GM12878 (cell line): Measurements from ENCODE around the gene EBLN2. TPM values are rescaled to one million over a fixed set of nuclear protein-coding genes. Genes with fewer than 3 reads are reported as not detected.

Source experiments
- ATAC-seq: fragments of 200-7000 bp; cut with Tn5 transposase; 3 replicates; pipeline ENCODE4 v1.9.1; 2020; ENCODE audit warnings: mild to moderate bottlenecking, moderate library complexity
- BruUV-seq: library from RNA; stranded (reverse); fragments of 400-500 nt; replicated peaks from 2 replicates; lab custom pipeline; 2021; lab: Mats Ljungman, UMichigan
- CTCF ChIA-PET: fragments of 300-600 bp; sonication (Branson Sonifier 250); formaldehyde crosslinking; extraction: SDS; loops from one replicate; lab custom pipeline; 2021; ENCODE audit warnings: inconsistent platforms; lab: Yijun Ruan, JAX
- POLR2A ChIA-PET: fragments of 350-600 bp; formaldehyde crosslinking; extraction: SDS; loops from one replicate; lab custom pipeline; 2021; ENCODE audit warnings: inconsistent platforms; lab: Charles Lee
- RAD21 ChIA-PET: fragments of 300-600 bp; sonication (Branson Sonifier 250); formaldehyde crosslinking; loops from one replicate; lab custom pipeline; 2023; ENCODE audit warnings: antibody characterized with exemption; ENCODE audit not compliant: unreplicated experiment; lab: Charles Lee
- SMC1A ChIA-PET: fragments of 300-600 bp; sonication (Branson Sonifier 250); formaldehyde crosslinking; loops from one replicate; lab custom pipeline; 2023; ENCODE audit not compliant: unreplicated experiment, uncharacterized antibody; lab: Charles Lee
- DNase-seq: peaks from one replicate; pipeline ENCODE4 v3.0.0-alpha.2; 2011; ENCODE audit warnings: low read depth, low spot score
- FAIRE-seq: peaks from 3 replicates; lab custom pipeline; 2011; peaks lifted over from hg19 to GRCh38; lab: Jason Lieb, UNC
- H2AFZ ChIP-seq: 2 replicates; pipeline ENCODE4 v1.6.0; 2011; ENCODE audit warnings: low read depth, low read length, control low read depth; ENCODE audit not compliant: control insufficient read depth
- H3K27ac ChIP-seq: 2 replicates; pipeline ENCODE4 v1.5.1; 2011; ENCODE audit warnings: control low read depth; ENCODE audit not compliant: control insufficient read depth, insufficient read depth
- H3K27me3 ChIP-seq, 2 experiments: replicated peaks in 1 of 2; 2 replicates each; pipeline versions ENCODE4 v1.6.0 to v1.6.1; 2011; ENCODE audit warnings: low read length in 1 of 2; ENCODE audit not compliant: control insufficient read depth in 2 of 2, insufficient read depth in 2 of 2
- H3K36me3 ChIP-seq, 2 experiments: 2 replicates each; pipeline ENCODE4 v1.5.1; 2011; ENCODE audit warnings: low read length in 1 of 2; ENCODE audit not compliant: control insufficient read depth in 2 of 2, insufficient read depth in 2 of 2
- H3K4me1 ChIP-seq: 2 replicates; pipeline ENCODE4 v1.6.1; 2011; ENCODE audit warnings: mild to moderate bottlenecking, low read length, moderate library complexity, mixed read lengths; ENCODE audit not compliant: control insufficient read depth, insufficient read depth
- H3K4me2 ChIP-seq: 2 replicates; pipeline ENCODE4 v1.6.0; 2011; ENCODE audit warnings: control low read depth; ENCODE audit not compliant: control insufficient read depth, insufficient read depth
- H3K4me3 ChIP-seq: fragments of 200-600 bp; sonication (generic); 2 replicates; pipeline ENCODE4 v1.5.1; 2016
- H3K79me2 ChIP-seq: 2 replicates; pipeline ENCODE4 v1.6.0; 2011; ENCODE audit warnings: low read length; ENCODE audit not compliant: control insufficient read depth, insufficient read depth
- H3K9ac ChIP-seq: 2 replicates; pipeline ENCODE4 v1.8.0; 2011; ENCODE audit warnings: low read length, control low read depth, mixed read lengths; ENCODE audit not compliant: control insufficient read depth, insufficient read depth
- H3K9me3 ChIP-seq: replicated peaks from 3 replicates; pipeline ENCODE4 v1.5.1; 2011; ENCODE audit warnings: mild to moderate bottlenecking, low read length; ENCODE audit not compliant: control insufficient read depth, insufficient read depth
- H4K20me1 ChIP-seq: 2 replicates; pipeline ENCODE4 v1.6.0; 2011; ENCODE audit not compliant: control insufficient read depth, insufficient read depth
- ASH2L ChIP-seq: fragments of 300-600, 200-600 bp; sonication (generic); IDR thresholded peaks from 2 replicates; pipeline ENCODE4 v1.6.1; 2017; ENCODE audit warnings: low read depth, mild to moderate bottlenecking, borderline replicate concordance
- BCL11A ChIP-seq: IDR thresholded peaks from 2 replicates; pipeline ENCODE4 v1.6.1; 2011; ENCODE audit warnings: low read depth, low read length
- BMI1 ChIP-seq: fragments of 450-650 bp; IDR thresholded peaks from 2 replicates; pipeline ENCODE4 v1.6.1; 2016; ENCODE audit warnings: mild to moderate bottlenecking, moderate library complexity, borderline replicate concordance
- FOXK2 ChIP-seq: fragments of 450-650 bp; IDR thresholded peaks from 2 replicates; pipeline ENCODE4 v1.6.1; 2017; ENCODE audit warnings: mild to moderate bottlenecking, moderate library complexity
- GATAD2B ChIP-seq: fragments of 450-650 bp; conservative IDR thresholded peaks from 2 replicates; pipeline ENCODE4 v1.6.1; 2017; ENCODE audit warnings: low read depth, mild to moderate bottlenecking, moderate library complexity
- HDGF ChIP-seq: fragments of 450-650 bp; IDR thresholded peaks from 2 replicates; pipeline ENCODE4 v1.6.1; 2016; ENCODE audit warnings: antibody characterized with exemption
- NFYA ChIP-seq: IDR thresholded peaks from 2 replicates; pipeline ENCODE4 v1.6.1; 2011; ENCODE audit warnings: low read depth, mild to moderate bottlenecking, low read length, improper control_type of control experiment, borderline replicate concordance
- SMAD5 ChIP-seq: IDR thresholded peaks from 2 replicates; pipeline ENCODE4 v1.6.1; 2016; ENCODE audit warnings: antibody characterized with exemption, low read depth
- SUZ12 ChIP-seq: fragments of 200-600 bp; sonication (generic); IDR thresholded peaks from one replicate; pipeline ENCODE4 v1.6.1; 2018; ENCODE audit warnings: antibody characterized with exemption, mild to moderate bottlenecking; ENCODE audit not compliant: unreplicated experiment
- ZBED1 ChIP-seq: IDR thresholded peaks from 2 replicates; pipeline ENCODE4 v1.6.1; 2016; ENCODE audit warnings: borderline replicate concordance
- ZZZ3 ChIP-seq: IDR thresholded peaks from 2 replicates; pipeline ENCODE4 v1.6.1; 2011; ENCODE audit warnings: low read depth; ENCODE audit not compliant: control insufficient read depth, insufficient read length
- WGBS: methylation state at CpG from one replicate; pipeline ENCODE4 v1.1.6; 2016; ENCODE audit warnings: low lambda C conversion rate; ENCODE audit not compliant: insufficient replicate concordance, insufficient coverage; ENCODE audit errors: missing lambda C conversion rate; 5-methylcytosine and 5-hydroxymethylcytosine counted together
- in situ Hi-C: fragments of 300-500 bp; cut with MboI; formaldehyde crosslinking; loops from 9 replicates; pipeline ENCODE4 v1.14.3; 2018; ENCODE audit warnings: mixed read lengths
- intact Hi-C: fragments of 100-400 bp; cut with micrococcal nuclease; formaldehyde crosslinking; loops from one replicate; pipeline ENCODE4 v1.14.2; 2022; ENCODE audit not compliant: unreplicated experiment
- polyA plus RNA-seq, 11 experiments: library from polyadenylated mRNA; depleted of rRNA in 4 of 11; unstranded in 6 of 11; stranded (reverse) in 5 of 11; fragments of >200 nt; fragmentation: Nextera tagmentation in 4 of 11; fragmentation: Illumina TruSeq in 1 of 11; extraction: Ambion mirVana in 4 of 11; extraction: Trizol in 1 of 11; gene quantifications; 1 replicate in 1 of 11; 2 replicates in 10 of 11; pipeline versions ENCODE4 v1.2.1 to v1.2.3, GENCODE V29; 2011 to 2016; ENCODE audit warnings: inconsistent platforms in 2 of 11, missing spikeins in 2 of 11, low read depth in 1 of 11
- total RNA-seq, 4 experiments: library from RNA; depleted of rRNA in 3 of 4; stranded (reverse); fragments of >200 nt in 3 of 4; fragmentation: Illumina TruSeq in 1 of 4; extraction: Trizol in 1 of 4; gene quantifications; 2 replicates each; pipeline versions ENCODE4 v1.2.1 to v1.2.3, GENCODE V29; 2013 to 2021
- TF ChIP-seq, protein P1 (sequence below): fragments of 450-650 bp; formaldehyde crosslinking; IDR thresholded peaks from 2 replicates; pipeline ENCODE4 v1.5.0; 2022; ENCODE audit warnings: mild to moderate bottlenecking, missing genetic modification characterization

EBLN2 gene
- total and polyA plus RNA-seq, 10 of the 15 experiments (the other 5 are each of a cell fraction or from before 2014, with no cell fraction given), result 0.84 to 6.8 (median 3.6) TPM

DNA sequence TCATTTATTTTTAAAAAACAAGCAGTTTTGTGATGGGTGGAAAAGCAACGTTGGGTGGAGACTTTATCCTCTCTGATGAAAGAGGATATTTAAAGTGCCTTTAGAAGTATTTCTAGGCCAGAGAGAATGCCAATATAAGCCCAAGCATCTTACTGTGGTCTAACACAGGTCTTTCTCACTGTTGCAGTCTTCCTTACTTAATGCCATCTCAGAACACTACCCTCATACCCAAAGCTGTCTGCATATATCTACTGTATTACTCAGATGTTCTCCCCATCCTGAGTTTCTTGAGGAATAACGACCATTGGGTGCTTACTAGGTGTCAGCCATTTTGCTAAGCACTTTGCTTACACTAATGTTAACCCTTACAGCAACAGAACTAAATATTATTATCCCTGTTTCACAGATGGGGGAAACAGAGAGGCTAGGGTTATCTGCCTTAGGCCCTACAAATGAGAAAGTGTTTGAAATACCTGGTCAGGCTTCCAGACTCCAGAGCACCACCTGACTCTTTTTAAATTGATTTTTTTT is 29.8 kb upstream of the EBLN2 start:
- H4K20me1 ChIP-seq, result peaks cover 4% of the 10 kb centered on the region; the same call in 1 of the 2 replicates
- RAD21 ChIA-PET, result no interaction called here
- no TSS peak for BruUV-seq

More for the DNA sequence above, 29.8 kb upstream of the EBLN2 start:
- ChIA-PET CTCF (interaction anchor here (0.9 to 1.1 kb wide), 3 partner anchors 26 to 91 kb away, joined by 3 to 4 read pairs (median 4); no protein-coding TSS in a partner anchor), POLR2A (no interaction called here), SMC1A (interaction anchor here (0.9 kb wide), 1 partner anchor 25 kb away, joined by 3 read pairs; no protein-coding TSS in a partner anchor)
- Histone ChIP-seq H3K9me3 (peaks cover 1% of the 10 kb centered on the region; the same call in 2 of the 3 replicates), H3K4me2 (no peak overlapping the region), H3K9ac (no peak overlapping the region), H3K36me3 (peaks cover 0 to 5% of the 10 kb centered on the region in 2 experiments), H3K27me3 (no peaks in the 10 kb centered on the region), H3K27ac (no peak overlapping the region), H3K4me3 (no peak overlapping the region), H2AFZ (no peak overlapping the region), H3K4me1 (peaks cover 13% of the 10 kb centered on the region), H3K79me2 (peaks cover 98% of the 10 kb centered on the region)
- ATAC-seq, result no peak
- DNase-seq, result no peak
- WGBS, result 4% methylated on average over 2 of the region's 2 CpGs
- in situ Hi-C loops, result no loop called here
- FAIRE-seq, result no peak
- intact Hi-C loops, result no loop called here
- no peak for TF ChIP-seq BCL11A
- no peak for TF ChIP-seq HDGF
- no peak for TF ChIP-seq ASH2L
- no peak for TF ChIP-seq SMAD5
- TF ChIP-seq NFYA, result no peak
- TF ChIP-seq SUZ12, result no peak
- TF ChIP-seq, protein P1, sequence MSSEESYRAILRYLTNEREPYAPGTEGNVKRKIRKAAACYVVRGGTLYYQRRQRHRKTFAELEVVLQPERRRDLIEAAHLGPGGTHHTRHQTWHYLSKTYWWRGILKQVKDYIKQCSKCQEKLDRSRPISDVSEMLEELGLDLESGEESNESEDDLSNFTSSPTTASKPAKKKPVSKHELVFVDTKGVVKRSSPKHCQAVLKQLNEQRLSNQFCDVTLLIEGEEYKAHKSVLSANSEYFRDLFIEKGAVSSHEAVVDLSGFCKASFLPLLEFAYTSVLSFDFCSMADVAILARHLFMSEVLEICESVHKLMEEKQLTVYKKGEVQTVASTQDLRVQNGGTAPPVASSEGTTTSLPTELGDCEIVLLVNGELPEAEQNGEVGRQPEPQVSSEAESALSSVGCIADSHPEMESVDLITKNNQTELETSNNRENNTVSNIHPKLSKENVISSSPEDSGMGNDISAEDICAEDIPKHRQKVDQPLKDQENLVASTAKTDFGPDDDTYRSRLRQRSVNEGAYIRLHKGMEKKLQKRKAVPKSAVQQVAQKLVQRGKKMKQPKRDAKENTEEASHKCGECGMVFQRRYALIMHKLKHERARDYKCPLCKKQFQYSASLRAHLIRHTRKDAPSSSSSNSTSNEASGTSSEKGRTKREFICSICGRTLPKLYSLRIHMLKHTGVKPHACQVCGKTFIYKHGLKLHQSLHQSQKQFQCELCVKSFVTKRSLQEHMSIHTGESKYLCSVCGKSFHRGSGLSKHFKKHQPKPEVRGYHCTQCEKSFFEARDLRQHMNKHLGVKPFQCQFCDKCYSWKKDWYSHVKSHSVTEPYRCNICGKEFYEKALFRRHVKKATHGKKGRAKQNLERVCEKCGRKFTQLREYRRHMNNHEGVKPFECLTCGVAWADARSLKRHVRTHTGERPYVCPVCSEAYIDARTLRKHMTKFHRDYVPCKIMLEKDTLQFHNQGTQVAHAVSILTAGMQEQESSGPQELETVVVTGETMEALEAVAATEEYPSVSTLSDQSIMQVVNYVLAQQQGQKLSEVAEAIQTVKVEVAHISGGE, result no peak
- no peak for TF ChIP-seq FOXK2
- TF ChIP-seq ZBED1, result no peak
- TF ChIP-seq GATAD2B, result no peak
- TF ChIP-seq BMI1, result no peak
- no peak for TF ChIP-seq ZZZ3
